GM12878 (cell line): Measurements from ENCODE around the gene METTL17. TPM values are rescaled to one million over a fixed set of nuclear protein-coding genes. Genes with fewer than 3 reads are reported as not detected.
"Not testable (repeated sequence)": the region's sequence is repeated elsewhere in the genome, so short reads cannot be mapped to it uniquely, and the experiment has no call there.

Experiments
- ATAC-seq: fragments of 200-7000 bp; cut with Tn5 transposase; 3 replicates; pipeline ENCODE4 v1.9.1; 2020; ENCODE audit warnings: mild to moderate bottlenecking, moderate library complexity
- BruUV-seq: library from RNA; stranded (reverse); fragments of 400-500 nt; replicated peaks from 2 replicates; lab custom pipeline; 2021; lab: Mats Ljungman, UMichigan
- CTCF ChIA-PET: fragments of 300-600 bp; sonication (Branson Sonifier 250); formaldehyde crosslinking; extraction: SDS; loops from one replicate; lab custom pipeline; 2021; ENCODE audit warnings: inconsistent platforms; lab: Yijun Ruan, JAX
- POLR2A ChIA-PET: fragments of 350-600 bp; formaldehyde crosslinking; extraction: SDS; loops from one replicate; lab custom pipeline; 2021; ENCODE audit warnings: inconsistent platforms; lab: Charles Lee
- RAD21 ChIA-PET: fragments of 300-600 bp; sonication (Branson Sonifier 250); formaldehyde crosslinking; loops from one replicate; lab custom pipeline; 2023; ENCODE audit warnings: antibody characterized with exemption; ENCODE audit not compliant: unreplicated experiment; lab: Charles Lee
- SMC1A ChIA-PET: fragments of 300-600 bp; sonication (Branson Sonifier 250); formaldehyde crosslinking; loops from one replicate; lab custom pipeline; 2023; ENCODE audit not compliant: unreplicated experiment, uncharacterized antibody; lab: Charles Lee
- DNase-seq: peaks from one replicate; pipeline ENCODE4 v3.0.0-alpha.2; 2011; ENCODE audit warnings: low read depth, low spot score
- FAIRE-seq: peaks from 3 replicates; lab custom pipeline; 2011; peaks lifted over from hg19 to GRCh38; lab: Jason Lieb, UNC
- H2AFZ ChIP-seq: 2 replicates; pipeline ENCODE4 v1.6.0; 2011; ENCODE audit warnings: low read depth, low read length, control low read depth; ENCODE audit not compliant: control insufficient read depth
- H3K27ac ChIP-seq: 2 replicates; pipeline ENCODE4 v1.5.1; 2011; ENCODE audit warnings: control low read depth; ENCODE audit not compliant: control insufficient read depth, insufficient read depth
- H3K27me3 ChIP-seq, 2 experiments: replicated peaks in 1 of 2; 2 replicates each; pipeline versions ENCODE4 v1.6.0 to v1.6.1; 2011; ENCODE audit warnings: low read length in 1 of 2; ENCODE audit not compliant: control insufficient read depth in 2 of 2, insufficient read depth in 2 of 2
- H3K36me3 ChIP-seq, 2 experiments: 2 replicates each; pipeline ENCODE4 v1.5.1; 2011; ENCODE audit warnings: low read length in 1 of 2; ENCODE audit not compliant: control insufficient read depth in 2 of 2, insufficient read depth in 2 of 2
- H3K4me1 ChIP-seq: 2 replicates; pipeline ENCODE4 v1.6.1; 2011; ENCODE audit warnings: mild to moderate bottlenecking, low read length, moderate library complexity, mixed read lengths; ENCODE audit not compliant: control insufficient read depth, insufficient read depth
- H3K4me2 ChIP-seq: 2 replicates; pipeline ENCODE4 v1.6.0; 2011; ENCODE audit warnings: control low read depth; ENCODE audit not compliant: control insufficient read depth, insufficient read depth
- H3K4me3 ChIP-seq: fragments of 200-600 bp; sonication (generic); 2 replicates; pipeline ENCODE4 v1.5.1; 2016
- H3K79me2 ChIP-seq: 2 replicates; pipeline ENCODE4 v1.6.0; 2011; ENCODE audit warnings: low read length; ENCODE audit not compliant: control insufficient read depth, insufficient read depth
- H3K9ac ChIP-seq: 2 replicates; pipeline ENCODE4 v1.8.0; 2011; ENCODE audit warnings: low read length, control low read depth, mixed read lengths; ENCODE audit not compliant: control insufficient read depth, insufficient read depth
- H3K9me3 ChIP-seq: replicated peaks from 3 replicates; pipeline ENCODE4 v1.5.1; 2011; ENCODE audit warnings: mild to moderate bottlenecking, low read length; ENCODE audit not compliant: control insufficient read depth, insufficient read depth
- H4K20me1 ChIP-seq: 2 replicates; pipeline ENCODE4 v1.6.0; 2011; ENCODE audit not compliant: control insufficient read depth, insufficient read depth
- WGBS: methylation state at CpG from one replicate; pipeline ENCODE4 v1.1.6; 2016; ENCODE audit warnings: low lambda C conversion rate; ENCODE audit not compliant: insufficient replicate concordance, insufficient coverage; ENCODE audit errors: missing lambda C conversion rate; 5-methylcytosine and 5-hydroxymethylcytosine counted together
- in situ Hi-C: fragments of 300-500 bp; cut with MboI; formaldehyde crosslinking; loops from 9 replicates; pipeline ENCODE4 v1.14.3; 2018; ENCODE audit warnings: mixed read lengths
- intact Hi-C: fragments of 100-400 bp; cut with micrococcal nuclease; formaldehyde crosslinking; loops from one replicate; pipeline ENCODE4 v1.14.2; 2022; ENCODE audit not compliant: unreplicated experiment
- polyA plus RNA-seq, 11 experiments: library from polyadenylated mRNA; depleted of rRNA in 4 of 11; unstranded in 6 of 11; stranded (reverse) in 5 of 11; fragments of >200 nt; fragmentation: Nextera tagmentation in 4 of 11; fragmentation: Illumina TruSeq in 1 of 11; extraction: Ambion mirVana in 4 of 11; extraction: Trizol in 1 of 11; gene quantifications; 1 replicate in 1 of 11; 2 replicates in 10 of 11; pipeline versions ENCODE4 v1.2.1 to v1.2.3, GENCODE V29; 2011 to 2016; ENCODE audit warnings: inconsistent platforms in 2 of 11, missing spikeins in 2 of 11, low read depth in 1 of 11
- total RNA-seq, 4 experiments: library from RNA; depleted of rRNA in 3 of 4; stranded (reverse); fragments of >200 nt in 3 of 4; fragmentation: Illumina TruSeq in 1 of 4; extraction: Trizol in 1 of 4; gene quantifications; 2 replicates each; pipeline versions ENCODE4 v1.2.1 to v1.2.3, GENCODE V29; 2013 to 2021

METTL17 gene
- total and polyA plus RNA-seq, 10 of the 15 experiments (the other 5 are each of a cell fraction or from before 2014, with no cell fraction given): 70.4 to 130 (median 97.5) TPM

DNA sequence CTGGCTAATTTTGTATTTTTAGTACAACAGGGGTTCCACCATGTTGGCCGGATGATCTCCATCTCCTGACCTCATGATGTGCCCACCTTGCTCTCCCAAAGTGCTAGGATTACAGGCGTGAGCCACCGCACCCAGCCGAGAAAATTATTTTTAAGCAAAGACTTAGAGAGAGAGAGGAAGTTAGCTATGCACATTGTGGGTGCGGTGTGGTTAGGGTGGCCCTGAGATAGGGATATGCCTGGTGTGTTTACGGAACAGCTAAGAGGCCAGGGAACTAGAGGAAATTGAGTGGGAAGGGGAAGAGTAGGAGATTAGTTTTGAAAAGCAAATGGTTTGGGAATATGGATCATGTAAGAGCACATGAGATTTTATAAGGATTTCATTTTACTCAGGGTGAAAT, 44.6 kb upstream of the METTL17 start:
- intact Hi-C loops, FAIRE-seq, ATAC-seq, BruUV-seq, H3K36me3 ChIP-seq, DNase-seq, CTCF ChIA-PET, H3K9ac ChIP-seq, H4K20me1 ChIP-seq, SMC1A ChIA-PET, H3K79me2 ChIP-seq, H2AFZ ChIP-seq, RAD21 ChIA-PET, H3K27ac ChIP-seq, H3K4me2 ChIP-seq, in situ Hi-C loops, H3K9me3 ChIP-seq, H3K27me3 ChIP-seq, H3K4me1 ChIP-seq, H3K4me3 ChIP-seq, POLR2A ChIA-PET: not testable (repeated sequence)
- WGBS: 1% methylated on average over 6 of the region's 6 CpGs

GRCh38 chr14:20946707-20947106, 43.1 kb upstream of the METTL17 start:
- H3K79me2 ChIP-seq, H4K20me1 ChIP-seq, H3K27me3 ChIP-seq, SMC1A ChIA-PET, intact Hi-C loops, CTCF ChIA-PET, H2AFZ ChIP-seq, H3K9ac ChIP-seq, BruUV-seq, POLR2A ChIA-PET, H3K4me2 ChIP-seq, FAIRE-seq, H3K4me3 ChIP-seq, ATAC-seq, H3K4me1 ChIP-seq, H3K27ac ChIP-seq, H3K9me3 ChIP-seq, DNase-seq, H3K36me3 ChIP-seq, RAD21 ChIA-PET, in situ Hi-C loops: not testable (repeated sequence)
- 50% methylated on average over 2 of the region's 9 CpGs for WGBS

GRCh38 chr14:20954736-20955537, 34.8 kb upstream of the METTL17 start, which contains the start of gene RNASE2:
RNASE2 (plus strand) TSS chr14:20955487; CDS start chr14:20955772, 285 bp downstream.
- DNase-seq, POLR2A ChIA-PET, H3K4me1 ChIP-seq, RAD21 ChIA-PET, H3K36me3 ChIP-seq, H3K27me3 ChIP-seq, SMC1A ChIA-PET, in situ Hi-C loops, H3K27ac ChIP-seq, H4K20me1 ChIP-seq, H3K4me2 ChIP-seq, H2AFZ ChIP-seq, H3K9me3 ChIP-seq, H3K79me2 ChIP-seq, BruUV-seq, CTCF ChIA-PET, FAIRE-seq, intact Hi-C loops, H3K9ac ChIP-seq, H3K4me3 ChIP-seq, ATAC-seq: not testable (repeated sequence)
- 48% methylated on average over 4 of the region's 4 CpGs for WGBS

- in situ Hi-C loops, BruUV-seq, H2AFZ ChIP-seq, RAD21 ChIA-PET, H3K4me1 ChIP-seq, H3K36me3 ChIP-seq, DNase-seq, H3K9ac ChIP-seq, H3K4me2 ChIP-seq, SMC1A ChIA-PET, H3K9me3 ChIP-seq, ATAC-seq, H3K79me2 ChIP-seq, H4K20me1 ChIP-seq, H3K27ac ChIP-seq, intact Hi-C loops, POLR2A ChIA-PET, H3K27me3 ChIP-seq, H3K4me3 ChIP-seq, FAIRE-seq, CTCF ChIA-PET: not testable (repeated sequence)
- WGBS: 5% methylated on average over 5 of the region's 5 CpGs
Measured at GRCh38 chr14:20955538-20955873, 34.3 kb upstream of the METTL17 start.
